HG02885 (cell line): Measurements from ENCODE around the gene ISM1.

Experiments used
- ATAC-seq: cut with Tn5 transposase; IDR thresholded peaks from one replicate; pipeline ENCODE4 v1.9.1; 2021; ENCODE audit warnings: mild to moderate bottlenecking; ENCODE audit not compliant: unreplicated experiment, poor library complexity

ISM1 gene

GRCh38 chr20:13277663-13278295, 56.7 kb downstream of the ISM1 start:
- no peak for ATAC-seq

- ATAC-seq: no peak
These were observed 57.9 kb downstream of the ISM1 start for GRCh38 chr20:13278812-13279570.

- ATAC-seq: no peak
These were observed 59.7 kb downstream of the ISM1 start for GRCh38 chr20:13280609-13281324.

GRCh38 chr20:13283869-13284829, 63.1 kb downstream of the ISM1 start:
- ATAC-seq: no peak

GRCh38 chr20:13284830-13285229, 63.8 kb downstream of the ISM1 start:
- ATAC-seq: no peak

GRCh38 chr20:13285408-13285807, 64.3 kb downstream of the ISM1 start:
- ATAC-seq: no peak

- ATAC-seq: no peak
These were observed 65.0 kb downstream of the ISM1 start for GRCh38 chr20:13286052-13286451.

- no peak for ATAC-seq
These were observed 65.5 kb downstream of the ISM1 start for GRCh38 chr20:13286607-13287006.

GRCh38 chr20:13288357-13288756, 67.3 kb downstream of the ISM1 start:
- no peak for ATAC-seq

- no peak for ATAC-seq
These were observed 68.0 kb downstream of the ISM1 start for GRCh38 chr20:13289031-13289430.

- ATAC-seq: no peak
These were observed 69.7 kb downstream of the ISM1 start for GRCh38 chr20:13290724-13291123.

GRCh38 chr20:13291157-13291556, 70.1 kb downstream of the ISM1 start:
- ATAC-seq: no peak

GRCh38 chr20:13292201-13292885, 71.3 kb downstream of the ISM1 start:
- ATAC-seq: no peak

- ATAC-seq: no peak
These were observed 73.4 kb downstream of the ISM1 start for GRCh38 chr20:13294522-13294921.

- ATAC-seq: no peak
These were observed 74.6 kb downstream of the ISM1 start for GRCh38 chr20:13295637-13296036.

GRCh38 chr20:13296070-13296469, 75.0 kb downstream of the ISM1 start:
- no peak for ATAC-seq

GRCh38 chr20:13297147-13297899, 76.2 kb downstream of the ISM1 start:
- ATAC-seq: no peak

GRCh38 chr20:13298692-13299373, 77.8 kb downstream of the ISM1 start:
- ATAC-seq: no peak
